Stimulated activated CD8-positive, alpha-beta memory T cell treated with anti-CD3 and anti-CD28 coated beads, Interleukin-4, amount 100 ng/mL, for 24 hours (primary cell): ENCODE data around the gene PTPRQ.
"Not testable (repeated sequence)": the region's sequence is repeated elsewhere in the genome, so short reads cannot be mapped to it uniquely, and the experiment has no call there.

ENCODE experiments used
- DNase-seq: peaks from one replicate; pipeline ENCODE4 v3.0.0-alpha.2; 2020; ENCODE audit warnings: low read depth

PTPRQ gene

DNA sequence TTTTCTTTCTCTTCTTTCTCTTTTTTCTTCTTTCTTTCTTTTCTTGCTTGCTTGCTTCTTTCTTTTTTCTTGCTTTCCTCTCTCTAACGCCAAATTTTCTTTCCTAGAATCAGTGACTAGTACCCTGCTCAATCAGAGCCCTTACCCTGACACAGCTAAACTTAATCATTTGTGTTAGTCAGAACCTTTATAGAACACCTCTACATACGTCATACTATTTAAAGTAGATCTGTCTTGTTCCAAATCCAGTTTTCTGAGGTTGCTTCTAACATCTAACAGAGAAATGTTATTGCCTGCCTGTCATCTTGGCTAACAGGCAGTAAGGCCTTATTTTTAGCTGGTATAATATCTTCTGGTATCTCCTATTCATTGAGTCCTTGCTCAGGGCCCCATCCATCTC lies 197.9 kb downstream of the PTPRQ start:
- DNase-seq: no peak

DNA sequence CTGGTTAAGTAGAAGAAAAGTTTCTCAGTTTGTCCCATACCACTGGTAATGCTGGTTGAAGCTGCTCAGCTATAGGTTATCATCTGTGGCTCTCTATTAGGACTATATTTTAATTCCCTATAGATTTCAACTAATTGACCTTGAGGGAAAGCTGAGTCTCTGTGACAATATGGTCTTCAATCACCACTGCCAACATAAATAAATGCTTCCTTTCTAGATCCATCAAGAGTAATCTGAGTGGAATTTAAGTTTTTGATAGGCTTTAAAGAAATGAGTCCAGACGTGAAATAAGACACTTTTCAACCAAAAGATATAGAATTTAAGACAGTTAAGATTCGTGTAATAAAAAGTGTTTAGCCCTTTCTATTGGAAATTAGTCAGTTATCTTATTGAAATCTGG lies 199.9 kb downstream of the PTPRQ start:
- DNase-seq: no peak

DNA sequence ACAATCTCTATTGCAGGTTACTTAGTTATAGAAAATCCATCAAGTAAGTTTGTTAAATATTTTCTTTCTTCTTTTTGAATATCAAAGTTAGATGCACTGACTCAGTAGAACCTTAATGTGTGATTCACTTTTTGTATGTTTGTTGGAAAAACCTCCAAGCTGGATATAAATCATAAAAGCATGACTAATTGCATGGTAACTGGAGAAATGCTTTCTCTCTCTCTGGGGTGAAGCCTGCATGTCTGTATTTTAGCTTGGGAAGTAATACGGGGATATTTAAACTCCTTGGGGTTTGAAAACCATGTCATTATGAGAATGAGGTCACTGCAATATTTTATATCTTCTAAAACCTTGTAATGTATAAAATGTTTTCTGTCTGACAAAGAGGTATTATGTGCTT lies 204.8 kb downstream of the PTPRQ start:
- DNase-seq: no peak

DNA sequence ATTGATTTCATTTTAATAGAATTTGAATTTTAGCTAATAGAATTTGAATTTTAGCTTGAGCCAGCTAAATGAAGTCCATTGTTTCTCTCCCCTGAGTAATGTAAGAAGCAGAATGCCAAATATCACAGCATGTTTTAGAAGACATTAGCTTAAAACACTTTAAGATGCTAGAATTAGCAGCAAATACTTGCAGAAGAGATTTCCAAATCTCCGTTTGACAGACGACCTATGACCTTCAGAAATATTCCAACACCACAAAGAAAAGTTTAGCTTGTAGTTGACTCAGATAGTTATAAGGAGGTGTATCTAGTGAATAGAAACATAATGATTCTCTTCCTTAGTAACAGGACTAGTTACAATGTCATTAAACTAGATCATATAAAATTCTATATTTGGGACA lies 211.7 kb downstream of the PTPRQ start:
- DNase-seq: no peak

DNA sequence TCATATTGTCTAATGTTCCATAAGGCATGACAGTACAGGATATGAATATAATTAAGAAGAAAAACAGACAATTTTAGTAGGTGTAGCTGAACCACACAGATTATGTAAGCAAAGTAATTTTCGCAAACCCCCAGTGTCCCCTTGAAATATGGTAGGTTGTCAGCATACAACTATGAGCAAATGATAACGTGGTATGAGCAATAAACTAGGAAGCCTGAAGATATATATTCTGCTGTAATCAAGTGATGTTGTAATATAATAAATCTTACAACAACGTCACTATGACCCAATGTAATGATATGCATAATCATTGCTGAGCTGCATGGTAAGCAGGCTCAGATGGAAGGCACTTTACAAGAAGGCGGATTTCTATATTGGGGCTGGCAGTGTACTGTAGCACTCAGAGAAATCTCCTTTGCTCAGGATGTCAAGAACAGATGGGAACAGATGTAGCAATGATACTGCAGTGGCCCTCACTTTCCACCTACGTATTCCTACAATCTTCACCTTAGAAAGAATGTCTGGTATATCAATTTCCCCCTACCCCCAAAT lies 215.6 kb downstream of the PTPRQ start:
- DNase-seq: no peak

DNA sequence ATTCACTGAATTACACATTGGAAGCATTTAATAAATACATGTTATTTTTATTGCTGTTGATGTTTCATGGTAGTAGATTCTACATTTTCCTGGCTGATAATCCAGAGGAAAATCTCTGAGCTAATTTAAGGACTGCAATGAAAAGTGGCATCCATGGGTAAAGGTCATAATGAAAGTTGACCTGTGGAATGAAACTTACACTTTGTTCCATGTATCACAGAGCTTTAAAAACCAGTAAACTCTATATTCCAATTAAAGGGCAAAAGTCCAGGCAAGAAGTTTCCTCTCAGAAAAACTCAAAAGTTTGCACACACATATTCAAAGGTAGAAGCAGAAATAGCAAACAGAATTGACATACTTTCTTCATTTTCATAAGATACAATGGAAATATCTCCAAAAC lies 218.6 kb downstream of the PTPRQ start:
- no peak for DNase-seq

DNA sequence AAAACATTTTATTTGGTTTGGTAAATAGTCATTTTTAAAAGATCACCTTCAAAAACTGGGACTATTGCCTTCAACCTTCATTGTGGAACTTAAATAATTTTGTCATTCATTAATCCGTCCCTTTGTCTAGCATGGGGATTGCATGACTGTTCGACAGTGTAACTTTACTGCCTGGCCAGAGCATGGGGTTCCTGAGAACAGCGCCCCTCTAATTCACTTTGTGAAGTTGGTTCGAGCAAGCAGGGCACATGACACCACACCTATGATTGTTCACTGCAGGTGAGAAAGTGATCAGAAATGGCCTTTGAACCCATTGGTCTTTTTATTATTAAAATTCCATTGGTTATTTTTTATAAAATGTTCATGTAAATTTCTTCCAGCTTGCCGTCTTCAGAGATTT lies 226.2 kb downstream of the PTPRQ start:
- DNase-seq: no peak

DNA sequence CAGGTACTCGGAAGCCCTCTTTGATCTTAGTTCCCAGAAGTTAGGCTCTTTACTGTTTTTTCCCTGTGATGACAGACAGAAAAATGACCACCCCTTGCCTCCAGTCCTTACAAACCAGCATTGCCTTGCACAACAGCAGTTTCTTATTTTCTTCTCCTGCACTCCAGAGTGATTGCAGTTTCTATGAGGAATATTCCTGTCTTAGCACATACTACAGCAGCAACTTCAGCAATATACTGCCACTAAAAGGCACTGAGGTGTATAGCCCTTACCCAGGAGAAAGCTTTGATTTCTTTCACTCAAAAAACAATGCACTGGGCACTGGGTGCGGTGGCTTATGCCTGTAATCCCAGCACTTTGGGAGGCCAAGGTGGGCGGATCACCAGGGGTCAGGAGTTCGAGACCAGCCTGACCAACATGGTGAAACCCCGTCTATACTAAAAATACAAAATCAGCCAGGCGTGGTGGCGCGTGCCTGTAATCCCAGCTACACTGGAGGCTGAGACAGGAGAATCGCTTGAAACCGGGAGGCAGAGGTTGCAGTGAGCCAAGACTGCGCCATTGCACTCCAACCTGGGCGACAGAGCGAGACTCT lies 232.1 kb downstream of the PTPRQ start:
- not testable (repeated sequence) for DNase-seq

DNA sequence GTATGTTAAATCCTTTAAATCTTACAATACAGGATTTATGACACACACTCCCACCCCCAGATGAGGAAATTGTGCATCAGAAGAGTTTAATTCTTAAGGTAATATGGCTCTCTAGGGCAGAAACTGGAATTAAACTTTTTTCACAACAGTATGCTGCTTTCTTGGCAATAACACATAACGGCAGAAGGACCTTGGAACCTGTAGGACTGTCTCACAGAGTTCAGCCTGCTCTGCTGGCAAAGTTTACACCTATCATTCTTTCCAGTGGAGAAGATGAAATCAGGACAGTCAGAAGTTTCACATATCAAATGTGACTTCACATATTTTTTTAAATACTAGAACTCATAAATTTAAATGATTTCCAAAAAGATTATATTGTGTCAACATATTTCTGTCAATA lies 232.8 kb downstream of the PTPRQ start:
- DNase-seq: no peak

DNA sequence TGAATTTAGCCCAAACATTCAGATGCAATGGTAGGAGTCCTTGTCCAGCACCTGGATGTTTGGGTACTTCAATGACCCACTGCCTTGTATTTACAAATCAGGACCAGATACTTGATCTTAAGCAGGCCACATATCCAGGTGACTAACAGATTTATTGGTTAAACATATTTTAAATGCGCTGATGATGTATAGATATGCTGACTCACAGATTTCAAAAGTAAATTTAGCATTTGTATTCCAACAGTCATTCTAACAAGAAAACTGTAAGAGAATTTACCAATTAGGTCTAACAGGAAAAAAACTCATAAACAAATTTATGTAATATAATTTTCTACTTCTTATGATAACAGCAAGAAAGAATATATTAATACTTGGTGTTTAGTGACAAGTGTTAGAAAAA lies 234.0 kb downstream of the PTPRQ start:
- no peak for DNase-seq

DNA sequence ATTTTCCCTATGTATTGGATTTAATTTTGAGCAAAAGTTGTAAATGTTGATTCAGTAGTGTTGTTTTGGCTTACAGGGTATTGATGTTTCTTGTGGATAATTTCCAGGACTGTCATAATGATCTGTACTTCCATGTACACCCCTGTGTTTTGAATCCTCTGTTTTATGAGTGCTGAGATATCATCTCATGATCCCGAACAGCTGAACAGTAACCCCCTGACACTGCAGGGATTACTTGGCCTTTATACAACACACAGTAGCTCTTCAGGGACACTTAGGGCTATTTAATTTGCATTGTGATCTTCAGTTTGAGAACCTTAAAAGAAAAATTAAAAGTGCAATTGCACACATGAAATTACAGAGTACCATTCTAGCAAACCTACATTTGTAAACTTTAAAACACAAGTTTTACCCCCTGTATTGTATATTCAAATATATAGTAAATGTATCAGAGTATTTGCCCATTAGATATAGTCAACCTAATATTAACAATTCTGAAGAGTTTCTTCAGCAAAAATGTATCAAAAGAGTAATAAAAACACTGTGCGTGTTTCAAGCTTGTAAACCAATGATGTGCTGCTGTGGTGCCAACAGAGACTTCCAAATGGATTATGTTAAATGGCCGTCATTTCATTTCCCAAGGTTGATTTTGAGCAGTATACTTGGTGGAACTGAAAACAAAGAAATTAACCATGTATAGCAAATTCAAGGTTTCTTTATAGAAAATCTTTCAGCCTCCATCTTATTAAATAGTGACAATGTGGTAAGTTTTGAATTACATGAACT lies 235.5 kb downstream of the PTPRQ start:
- DNase-seq: no peak

DNA sequence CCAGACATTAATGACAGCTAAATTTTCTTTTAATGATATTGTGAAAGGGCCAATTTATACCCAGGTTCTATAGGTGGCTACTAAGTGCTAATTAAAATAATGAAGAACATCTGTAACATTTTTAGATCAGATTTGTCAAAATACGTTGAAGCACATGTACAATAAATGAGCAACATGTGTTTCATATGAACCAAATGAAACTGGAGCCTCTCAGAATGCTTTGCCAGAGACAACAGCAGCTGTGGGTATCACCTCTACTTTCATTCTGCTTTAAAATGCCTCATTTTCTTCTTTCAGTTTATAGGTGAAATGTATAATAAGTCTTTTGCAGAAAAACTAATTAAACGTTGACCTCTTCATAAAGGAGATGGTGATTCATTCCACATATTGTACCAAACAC lies 237.3 kb downstream of the PTPRQ start:
- no peak for DNase-seq

DNA sequence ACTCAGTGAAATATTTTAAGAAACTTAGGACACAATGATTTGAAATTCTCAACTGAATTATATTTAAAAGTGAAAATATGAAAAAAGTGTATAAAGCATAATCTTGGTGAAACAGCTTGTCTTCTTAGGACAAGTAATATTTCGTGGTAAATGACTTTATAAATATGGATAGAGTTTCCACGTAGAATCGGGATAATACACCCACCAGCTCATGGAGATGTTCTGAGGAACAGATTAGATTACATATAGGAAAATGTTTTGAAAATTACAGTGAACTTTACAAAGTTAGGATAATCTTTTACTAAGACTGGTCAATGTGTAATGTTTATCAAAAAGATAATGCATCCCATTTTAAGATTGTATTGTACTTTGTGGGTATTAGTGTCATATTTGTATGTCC lies 237.8 kb downstream of the PTPRQ start:
- DNase-seq: no peak

DNA sequence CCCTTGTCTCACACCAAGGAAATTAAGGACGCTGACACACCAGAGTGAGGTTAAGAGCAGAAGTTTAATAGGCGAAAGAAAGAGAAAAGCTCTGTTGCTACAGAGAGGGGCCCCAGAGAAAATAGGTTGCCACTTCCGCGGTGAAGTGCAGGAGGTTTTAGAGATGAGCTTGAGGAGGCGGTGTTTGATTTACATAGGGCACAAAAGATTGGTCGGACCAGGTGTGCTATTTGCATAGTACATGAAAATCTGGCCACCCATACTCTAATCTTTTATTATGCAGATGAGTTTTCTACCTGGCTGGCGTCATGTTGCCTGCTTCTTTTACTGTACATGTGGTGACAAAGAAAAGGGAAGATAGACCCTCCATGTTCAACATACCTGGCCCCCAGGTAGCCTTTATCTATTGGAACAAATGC lies 240.1 kb downstream of the PTPRQ start:
- DNase-seq: no peak

DNA sequence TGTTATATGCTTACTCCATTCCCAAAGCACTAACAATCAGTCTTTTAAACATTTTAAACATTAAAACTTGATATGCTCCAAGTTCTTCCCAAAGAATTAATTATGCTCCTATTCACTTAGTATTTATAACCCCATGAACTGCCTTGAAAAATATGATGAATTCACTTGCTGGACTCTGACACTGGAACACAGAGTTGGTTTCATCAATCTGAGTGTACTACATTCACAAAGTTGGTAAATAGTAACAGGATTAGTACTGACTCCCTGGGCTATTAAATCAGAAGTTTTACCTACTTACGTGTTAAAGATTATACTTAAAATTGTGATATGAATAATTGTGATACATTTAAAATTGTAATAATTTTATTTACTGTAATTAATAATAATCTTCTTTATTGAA lies 246.1 kb downstream of the PTPRQ start:
- no peak for DNase-seq

DNA sequence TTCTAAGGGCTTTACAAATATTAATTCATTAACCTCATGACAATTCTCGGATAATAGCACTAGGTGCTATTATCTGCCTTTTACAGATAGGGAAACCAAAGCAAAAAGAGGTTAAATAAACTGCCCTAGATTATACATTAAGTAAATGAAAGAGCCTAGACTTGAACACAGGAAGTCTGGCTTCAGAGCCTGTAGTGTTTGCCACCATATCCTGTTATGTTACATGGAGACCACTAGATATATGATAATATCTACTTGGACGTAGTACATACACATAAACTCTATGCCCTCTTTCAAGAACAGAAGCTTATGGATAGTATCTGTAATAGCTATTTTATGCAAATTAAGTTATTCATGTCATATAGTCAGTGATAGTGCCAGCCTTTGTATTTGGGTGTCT lies 246.5 kb downstream of the PTPRQ start:
- DNase-seq: no peak

DNA sequence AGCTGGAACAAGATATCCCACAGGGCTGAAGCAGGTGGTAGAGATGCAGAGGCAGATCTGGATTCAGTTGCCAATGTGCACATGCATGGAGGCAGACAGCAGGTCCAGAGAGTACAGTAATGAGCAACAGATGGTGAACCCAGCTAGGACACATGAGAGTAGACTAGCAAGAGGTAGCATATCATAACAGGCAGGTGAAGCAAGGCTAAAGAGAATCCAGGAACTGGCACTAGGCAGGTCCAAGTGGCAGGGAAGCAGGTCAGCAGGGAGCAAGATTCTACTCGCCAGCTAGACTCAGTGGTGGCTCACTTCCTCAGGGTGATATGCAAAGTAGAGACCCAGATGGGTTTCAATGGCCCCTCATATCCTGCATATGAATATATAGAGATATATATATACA lies 248.1 kb downstream of the PTPRQ start:
- DNase-seq: no peak

DNA sequence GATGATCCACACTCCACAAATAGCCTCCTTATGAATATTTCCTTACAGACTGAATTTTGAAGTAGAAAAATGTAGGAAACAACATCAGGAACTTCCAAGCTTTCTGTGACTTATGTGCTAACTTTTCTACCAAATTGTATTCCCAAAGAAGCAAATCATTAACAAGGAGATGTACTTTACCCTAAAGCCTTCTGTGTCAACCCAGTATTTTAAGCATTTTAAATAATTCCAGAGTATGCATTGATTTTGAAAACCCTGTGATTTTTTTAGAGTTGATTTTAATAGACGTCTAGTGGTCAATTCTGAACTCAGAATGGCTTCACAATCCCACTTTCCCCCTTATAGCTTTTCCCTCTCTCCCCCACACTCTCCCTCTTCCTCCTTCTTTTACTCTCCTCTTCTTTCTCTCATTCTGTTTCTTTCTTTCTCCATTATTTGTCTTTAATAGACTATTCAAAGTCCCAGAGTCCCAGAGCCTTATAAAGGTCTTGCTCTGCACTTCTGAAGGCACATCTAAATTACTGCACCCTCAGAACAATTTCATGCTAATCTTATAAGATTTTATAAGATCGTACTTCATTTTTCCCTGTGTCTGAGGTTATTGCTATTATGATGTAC lies 253.3 kb downstream of the PTPRQ start:
- DNase-seq: no peak

DNA sequence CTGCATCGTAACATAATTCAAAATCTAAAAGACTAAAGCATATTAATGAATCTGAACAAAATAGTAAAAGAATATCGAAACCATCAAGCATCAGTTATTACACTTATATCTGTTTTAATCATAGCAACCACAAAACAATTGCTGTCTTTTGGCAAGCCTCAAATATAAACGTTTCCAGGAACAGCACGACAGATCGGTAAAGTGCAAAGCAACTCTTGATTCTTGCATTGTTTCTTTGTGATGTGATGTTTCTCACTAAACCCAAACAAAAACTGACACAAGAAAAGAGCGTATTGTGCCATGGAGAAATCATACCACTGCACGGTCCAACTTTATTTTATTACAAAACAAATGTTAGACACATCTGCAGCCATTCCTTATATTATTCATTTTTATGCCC lies 254.2 kb downstream of the PTPRQ start:
- no peak for DNase-seq

DNA sequence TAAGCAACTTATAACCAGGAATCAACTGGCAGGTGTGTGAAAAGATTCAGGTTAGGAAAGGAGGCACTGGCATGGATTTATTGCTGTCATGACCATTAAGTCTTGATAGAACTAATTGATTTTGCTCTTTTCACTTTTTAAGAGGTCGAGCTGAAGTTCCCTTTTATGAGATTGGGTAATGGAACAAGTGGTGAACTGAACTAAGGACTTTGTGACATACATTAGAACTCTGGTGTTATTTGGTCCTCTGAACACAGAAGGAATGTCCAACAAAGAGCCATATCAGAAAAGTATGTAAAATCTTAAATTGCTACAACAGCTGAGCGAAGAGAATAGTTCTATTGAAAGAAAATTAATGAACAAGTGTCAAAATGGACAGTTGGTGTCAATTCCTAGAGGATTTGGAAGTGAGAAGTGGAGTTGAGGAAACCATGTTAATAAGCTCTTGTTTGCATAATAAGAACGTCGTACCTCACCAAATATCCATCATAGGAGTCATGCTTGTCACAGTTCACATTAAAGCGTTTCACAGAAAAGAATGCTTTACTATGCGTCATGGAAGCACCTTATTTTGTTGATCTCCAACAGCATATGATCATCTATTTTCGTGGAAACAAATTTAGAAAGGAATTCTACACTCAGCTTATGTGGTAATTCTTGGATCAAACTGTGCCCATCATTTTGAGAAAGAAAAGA lies 255.0 kb downstream of the PTPRQ start:
- no peak for DNase-seq

DNA sequence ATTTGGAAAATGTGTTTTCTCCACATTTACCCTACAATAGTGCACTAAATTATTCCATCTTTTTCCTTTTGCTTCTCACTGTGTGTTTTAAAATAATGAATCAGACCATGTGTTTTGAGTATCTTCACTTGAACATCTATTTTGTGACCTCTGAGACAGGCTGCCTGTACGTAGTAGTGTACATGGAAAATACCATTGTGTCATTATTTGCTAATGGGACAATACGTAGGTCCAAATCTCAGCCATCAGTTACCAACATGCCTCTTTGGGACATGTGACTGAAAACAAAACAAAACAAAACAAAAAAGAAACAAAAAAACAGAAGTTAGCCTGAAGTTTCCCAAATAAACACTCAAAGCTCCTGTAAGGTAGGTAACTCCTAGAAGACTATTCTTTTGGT lies 256.3 kb downstream of the PTPRQ start:
- no peak for DNase-seq

DNA sequence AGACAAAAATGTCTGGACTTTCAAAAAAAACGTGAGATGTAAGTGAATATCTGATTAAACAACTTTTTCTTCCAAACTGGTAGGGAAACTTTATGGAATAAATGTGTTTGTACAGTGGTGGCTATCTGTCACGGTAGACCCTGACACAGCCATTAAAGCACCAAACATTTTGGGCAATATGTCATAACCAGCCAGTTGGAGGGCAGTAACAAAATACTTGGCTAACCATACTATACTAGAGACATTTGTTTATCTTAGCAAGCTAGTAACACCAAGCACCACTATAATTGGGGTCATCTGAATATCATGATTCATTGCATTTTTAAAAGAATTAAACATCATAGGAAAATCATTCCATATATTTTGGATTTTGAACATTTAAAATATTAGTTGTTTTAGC lies 257.4 kb downstream of the PTPRQ start:
- DNase-seq: no peak
